Measurements from ENCODE around the gene THAP4.

Gene THAP4

GRCh38 chr2:241582328-241582727, 54.6 kb downstream of the THAP4 start:
- peaks cover 12% of the 10 kb centered on the region; the same call in 1 of the 2 replicates for H3K9me3 ChIP-seq (ENCODE audit: insufficient read depth, low read length)
- no peaks in the 10 kb centered on the region for H3K27me3 ChIP-seq (ENCODE audit: low read length)
- no peaks in the 10 kb centered on the region for H3K9me2 ChIP-seq (replicated peaks; ENCODE audit: insufficient read depth, low read length)
- no peak overlapping the region for H3K4me2 ChIP-seq (ENCODE audit: low read depth, low read length, poor library complexity, severe bottlenecking)
- TF ChIP-seq EZH2phosphoT487 (conservative IDR thresholded peaks at IDR 0.05; ENCODE audit: low read length) = no peak
- TF ChIP-seq, protein P1, sequence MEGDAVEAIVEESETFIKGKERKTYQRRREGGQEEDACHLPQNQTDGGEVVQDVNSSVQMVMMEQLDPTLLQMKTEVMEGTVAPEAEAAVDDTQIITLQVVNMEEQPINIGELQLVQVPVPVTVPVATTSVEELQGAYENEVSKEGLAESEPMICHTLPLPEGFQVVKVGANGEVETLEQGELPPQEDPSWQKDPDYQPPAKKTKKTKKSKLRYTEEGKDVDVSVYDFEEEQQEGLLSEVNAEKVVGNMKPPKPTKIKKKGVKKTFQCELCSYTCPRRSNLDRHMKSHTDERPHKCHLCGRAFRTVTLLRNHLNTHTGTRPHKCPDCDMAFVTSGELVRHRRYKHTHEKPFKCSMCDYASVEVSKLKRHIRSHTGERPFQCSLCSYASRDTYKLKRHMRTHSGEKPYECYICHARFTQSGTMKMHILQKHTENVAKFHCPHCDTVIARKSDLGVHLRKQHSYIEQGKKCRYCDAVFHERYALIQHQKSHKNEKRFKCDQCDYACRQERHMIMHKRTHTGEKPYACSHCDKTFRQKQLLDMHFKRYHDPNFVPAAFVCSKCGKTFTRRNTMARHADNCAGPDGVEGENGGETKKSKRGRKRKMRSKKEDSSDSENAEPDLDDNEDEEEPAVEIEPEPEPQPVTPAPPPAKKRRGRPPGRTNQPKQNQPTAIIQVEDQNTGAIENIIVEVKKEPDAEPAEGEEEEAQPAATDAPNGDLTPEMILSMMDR (IDR thresholded peaks at IDR 0.05; ENCODE audit: insufficient read depth, low read length, poor library complexity, severe bottlenecking) = no peak
- no peak overlapping the region for H3K4me3 ChIP-seq (ENCODE audit: insufficient read depth, low read length, poor library complexity, severe bottlenecking)
- no peaks in the 10 kb centered on the region for H4K20me1 ChIP-seq (ENCODE audit: low read depth, low read length)
- H3K79me2 ChIP-seq (ENCODE audit: insufficient read depth, low read length) = no peaks in the 10 kb centered on the region
- peaks cover 15% of the 10 kb centered on the region for H3K36me3 ChIP-seq (ENCODE audit: low read length)
- H3K27ac ChIP-seq (ENCODE audit: low read depth, low read length) = no peak overlapping the region
- H3K9ac ChIP-seq (ENCODE audit: low read length) = no peak overlapping the region
- no peak overlapping the region for H2AFZ ChIP-seq (ENCODE audit: low read depth, low read length, severe bottlenecking)
- H3F3A ChIP-seq (ENCODE audit: insufficient read depth) = no peaks in the 10 kb centered on the region

DNA sequence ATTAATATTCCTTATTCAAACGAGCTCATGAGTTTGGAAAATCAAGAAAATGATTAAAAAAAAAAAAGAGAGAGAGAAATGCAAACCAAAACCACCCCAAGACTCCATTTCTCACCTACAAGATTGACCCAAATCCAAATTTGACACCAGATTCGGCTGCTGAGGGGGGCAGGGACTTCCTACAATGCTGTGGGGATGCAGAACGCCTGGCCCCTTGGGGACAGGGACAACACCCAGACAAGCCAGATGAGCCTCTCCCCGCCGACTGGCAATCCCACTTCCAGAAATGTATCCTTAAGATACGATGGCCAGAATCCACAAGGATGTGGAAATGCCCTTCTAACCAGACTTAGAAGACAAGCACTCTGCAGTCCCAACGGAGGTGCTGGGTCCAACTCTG, 57.7 kb downstream of the THAP4 start:
- Histone ChIP-seq H2AFZ (ENCODE audit: low read depth, low read length, severe bottlenecking) (no peak overlapping the region), H3K36me3 (ENCODE audit: low read length) (0 out of 2 replicates have a peak, but pooled peaks cover 2% of the 10 kb centered on the region), H3K27me3 (ENCODE audit: low read length) (no peaks in the 10 kb centered on the region), H3F3A (ENCODE audit: insufficient read depth) (no peaks in the 10 kb centered on the region), H3K4me2 (ENCODE audit: low read depth, low read length, poor library complexity, severe bottlenecking) (no peak overlapping the region), H4K20me1 (ENCODE audit: low read depth, low read length) (no peaks in the 10 kb centered on the region), H3K9ac (ENCODE audit: low read length) (no peak overlapping the region), H3K9me3 (ENCODE audit: insufficient read depth, low read length) (no peaks in the 10 kb centered on the region), H3K4me3 (ENCODE audit: insufficient read depth, low read length, poor library complexity, severe bottlenecking) (no peak overlapping the region), H3K79me2 (ENCODE audit: insufficient read depth, low read length) (no peaks in the 10 kb centered on the region), H3K27ac (ENCODE audit: low read depth, low read length) (no peak overlapping the region), H3K9me2 (replicated peaks; ENCODE audit: insufficient read depth, low read length) (no peaks in the 10 kb centered on the region)
- TF ChIP-seq, protein P1 (IDR thresholded peaks at IDR 0.05; ENCODE audit: insufficient read depth, low read length, poor library complexity, severe bottlenecking) = no peak
- TF ChIP-seq EZH2phosphoT487 (conservative IDR thresholded peaks at IDR 0.05; ENCODE audit: low read length) = no peak

GRCh38 chr2:241577413-241578122, 59.4 kb downstream of the THAP4 start:
- no peaks in the 10 kb centered on the region for H3K9me3 ChIP-seq (ENCODE audit: insufficient read depth, low read length)
- no peaks in the 10 kb centered on the region for H3K36me3 ChIP-seq (ENCODE audit: low read length)
- H3K4me3 ChIP-seq (ENCODE audit: insufficient read depth, low read length, poor library complexity, severe bottlenecking) = no peak overlapping the region
- H4K20me1 ChIP-seq (ENCODE audit: low read depth, low read length) = no peaks in the 10 kb centered on the region
- H3K27ac ChIP-seq (ENCODE audit: low read depth, low read length) = no peak overlapping the region
- no peak overlapping the region for H3K4me2 ChIP-seq (ENCODE audit: low read depth, low read length, poor library complexity, severe bottlenecking)
- H2AFZ ChIP-seq (ENCODE audit: low read depth, low read length, severe bottlenecking) = no peak overlapping the region
- no peak overlapping the region for H3K9ac ChIP-seq (ENCODE audit: low read length)
- no peaks in the 10 kb centered on the region for H3K79me2 ChIP-seq (ENCODE audit: insufficient read depth, low read length)
- TF ChIP-seq EZH2phosphoT487 (conservative IDR thresholded peaks at IDR 0.05; ENCODE audit: low read length) = no peak
- TF ChIP-seq, protein P1 (IDR thresholded peaks at IDR 0.05; ENCODE audit: insufficient read depth, low read length, poor library complexity, severe bottlenecking) = no peak
- H3F3A ChIP-seq (ENCODE audit: insufficient read depth) = no peaks in the 10 kb centered on the region
- no peaks in the 10 kb centered on the region for H3K27me3 ChIP-seq (ENCODE audit: low read length)
- H3K9me2 ChIP-seq (replicated peaks; ENCODE audit: insufficient read depth, low read length) = no peaks in the 10 kb centered on the region

Measured in SU-DHL-6 (cell line).